IMR-90 (cell line): ENCODE measurements around the gene PIGM. TPM values are rescaled to one million over a fixed set of nuclear protein-coding genes. Genes with fewer than 3 reads are reported as not detected.

Experiments
- ATAC-seq: fragments of 200-7000 bp; cut with Tn5 transposase; 2 replicates; pipeline ENCODE4 v1.9.1; 2020; ENCODE audit warnings: low read depth, mild to moderate bottlenecking, moderate library complexity
- BruUV-seq: library from RNA; stranded (reverse); fragments of 400-500 nt; replicated peaks from 2 replicates; lab custom pipeline; 2021; lab: Mats Ljungman, UMichigan
- CTCF ChIA-PET: fragments of 300-600 bp; formaldehyde crosslinking; extraction: SDS; loops from one replicate; lab custom pipeline; 2021; ENCODE audit warnings: antibody characterized with exemption; lab: Yijun Ruan, JAX
- POLR2A ChIA-PET: fragments of 300-600 bp; sonication (Branson Sonifier 250); formaldehyde crosslinking; loops from one replicate; lab custom pipeline; 2022; ENCODE audit warnings: antibody characterized with exemption; ENCODE audit not compliant: unreplicated experiment; lab: Charles Lee
- DNase-seq: peaks from one replicate; pipeline ENCODE4 v3.0.0; 2013
- H2AFZ ChIP-seq: replicated peaks from 2 replicates; pipeline ENCODE3; 2013; ENCODE audit warnings: low read length, mild to moderate bottlenecking; ENCODE audit not compliant: poor library complexity
- H2AK5ac ChIP-seq: 2 replicates; pipeline ENCODE4 v1.6.1; 2013; ENCODE audit warnings: low read depth, low read length, inconsistent platforms
- H2AK9ac ChIP-seq: replicated peaks from 2 replicates; pipeline ENCODE3; 2013; ENCODE audit warnings: mild to moderate bottlenecking, low read depth, low read length, moderate library complexity; ENCODE audit not compliant: poor library complexity
- H2BK120ac ChIP-seq: 2 replicates; pipeline ENCODE4 v1.6.1; 2013; ENCODE audit warnings: low read depth, low read length, inconsistent platforms
- H2BK15ac ChIP-seq: 3 replicates; pipeline ENCODE4 v1.6.1; 2013; ENCODE audit warnings: low read depth, low read length, inconsistent platforms
- H2BK20ac ChIP-seq: 2 replicates; pipeline ENCODE4 v1.6.1; 2013; ENCODE audit warnings: low read depth, mild to moderate bottlenecking, inconsistent platforms, low read length, moderate library complexity
- H2BK5ac ChIP-seq: 2 replicates; pipeline ENCODE4 v1.6.1; 2013; ENCODE audit warnings: mild to moderate bottlenecking, low read depth, low read length, inconsistent platforms; ENCODE audit not compliant: poor library complexity, severe bottlenecking
- H3K14ac ChIP-seq: replicated peaks from 2 replicates; pipeline ENCODE4 v1.6.1; 2013; ENCODE audit warnings: low read depth, low read length, inconsistent platforms
- H3K18ac ChIP-seq: 2 replicates; pipeline ENCODE4 v1.6.1; 2013; ENCODE audit warnings: low read depth, low read length, control low read depth
- H3K23ac ChIP-seq: 2 replicates; pipeline ENCODE4 v1.6.1; 2013; ENCODE audit warnings: low read depth, low read length, inconsistent platforms
- H3K27ac ChIP-seq: 2 replicates; pipeline ENCODE4 v1.5.1; 2013; ENCODE audit warnings: mild to moderate bottlenecking, control low read depth, low read length; ENCODE audit not compliant: insufficient read depth
- H3K27me3 ChIP-seq: 2 replicates; pipeline ENCODE4 v1.6.1; 2013; ENCODE audit warnings: low read length; ENCODE audit not compliant: control insufficient read depth, insufficient read depth
- H3K36me3 ChIP-seq: 2 replicates; pipeline ENCODE4 v1.6.1; 2013; ENCODE audit warnings: low read length, mixed read lengths; ENCODE audit not compliant: control insufficient read depth, insufficient read depth
- H3K4ac ChIP-seq: 2 replicates; pipeline ENCODE4 v1.6.1; 2013; ENCODE audit warnings: low read depth, low read length, inconsistent platforms
- H3K4me1 ChIP-seq: 2 replicates; pipeline ENCODE4 v1.6.1; 2013; ENCODE audit warnings: low read length, mixed read lengths; ENCODE audit not compliant: control insufficient read depth, insufficient read depth
- H3K4me2 ChIP-seq: 2 replicates; pipeline ENCODE4 v1.6.1; 2013; ENCODE audit warnings: low read depth, mild to moderate bottlenecking, control low read depth, low read length, moderate library complexity
- H3K4me3 ChIP-seq: 2 replicates; pipeline ENCODE4 v1.5.1; 2013; ENCODE audit warnings: low read depth, mild to moderate bottlenecking, control low read depth, low read length, moderate library complexity; ENCODE audit not compliant: insufficient read depth
- H3K56ac ChIP-seq: 2 replicates; pipeline ENCODE4 v1.6.1; 2013; ENCODE audit warnings: low read length, inconsistent platforms; ENCODE audit not compliant: insufficient read depth; ENCODE audit errors: extremely low read depth
- H3K79me1 ChIP-seq, 2 experiments: 2 replicates each; pipeline ENCODE4 v1.6.1; 2013; ENCODE audit warnings: low read length in 2 of 2, inconsistent platforms in 1 of 2, low read depth in 1 of 2
- H3K9ac ChIP-seq: 2 replicates; pipeline ENCODE4 v1.6.1; 2013; ENCODE audit warnings: low read depth, low read length, control low read depth
- H3K9me1 ChIP-seq: 2 replicates; pipeline ENCODE4 v1.6.1; 2013; ENCODE audit warnings: low read length, inconsistent platforms; ENCODE audit not compliant: insufficient read depth
- H3K9me3 ChIP-seq: 2 replicates; pipeline ENCODE4 v1.6.1; 2013; ENCODE audit warnings: low read length; ENCODE audit not compliant: control insufficient read depth, insufficient read depth
- H4K20me1 ChIP-seq: 2 replicates; pipeline ENCODE4 v1.6.1; 2013; ENCODE audit warnings: low read length, inconsistent platforms; ENCODE audit not compliant: insufficient read depth
- H4K5ac ChIP-seq: 2 replicates; pipeline ENCODE4 v1.6.1; 2013; ENCODE audit warnings: mild to moderate bottlenecking, low read depth, low read length, control low read depth
- H4K8ac ChIP-seq, 2 experiments: 2 replicates each; pipeline ENCODE4 v1.6.1; 2013; ENCODE audit warnings: low read depth in 2 of 2, low read length in 2 of 2, control low read depth in 1 of 2, inconsistent platforms in 1 of 2
- H4K91ac ChIP-seq: 2 replicates; pipeline ENCODE4 v1.6.1; 2013; ENCODE audit warnings: low read depth, low read length, inconsistent platforms; ENCODE audit not compliant: insufficient read depth
- BHLHE40 ChIP-seq: fragments of 150-350 bp; IDR thresholded peaks from 2 replicates; pipeline ENCODE4 v1.6.1; 2016; ENCODE audit warnings: mild to moderate bottlenecking, low read depth, low read length
- CEBPB ChIP-seq: IDR thresholded peaks from 2 replicates; pipeline ENCODE4 v1.6.1; 2012; ENCODE audit warnings: low read depth, low read length, improper control_type of control experiment
- ELK1 ChIP-seq: fragments of 150-350 bp; IDR thresholded peaks from 2 replicates; pipeline ENCODE4 v1.6.1; 2016; ENCODE audit warnings: low read depth, mild to moderate bottlenecking, low read length, moderate library complexity, borderline replicate concordance
- FOS ChIP-seq: fragments of 150-350 bp; IDR thresholded peaks from 2 replicates; pipeline ENCODE4 v1.6.1; 2016; ENCODE audit warnings: low read depth, low read length
- MAFK ChIP-seq: IDR thresholded peaks from 2 replicates; pipeline ENCODE4 v1.6.1; 2012; ENCODE audit warnings: low read depth, low read length, improper control_type of control experiment
- MAZ ChIP-seq: IDR thresholded peaks from 2 replicates; pipeline ENCODE4 v1.6.1; 2012; ENCODE audit warnings: low read depth, mild to moderate bottlenecking, low read length, improper control_type of control experiment, moderate library complexity, borderline replicate concordance
- MXI1 ChIP-seq: IDR thresholded peaks from 2 replicates; pipeline ENCODE4 v1.6.1; 2012; ENCODE audit warnings: low read depth, mild to moderate bottlenecking, low read length, moderate library complexity, borderline replicate concordance
- NFE2L2 ChIP-seq: fragments of 150-350 bp; IDR thresholded peaks from 2 replicates; pipeline ENCODE4 v1.6.1; 2016; ENCODE audit warnings: low read depth, mild to moderate bottlenecking, low read length
- RCOR1 ChIP-seq: IDR thresholded peaks from 2 replicates; pipeline ENCODE4 v1.6.1; 2012; ENCODE audit warnings: mild to moderate bottlenecking, low read length, improper control_type of control experiment; ENCODE audit not compliant: insufficient replicate concordance
- RFX5 ChIP-seq: IDR thresholded peaks from 2 replicates; pipeline ENCODE4 v1.8.0; 2012; ENCODE audit warnings: low read depth, mild to moderate bottlenecking, low read length, moderate library complexity
- SMC3 ChIP-seq: fragments of 150-350 bp; IDR thresholded peaks from 2 replicates; pipeline ENCODE4 v1.6.1; 2016; ENCODE audit warnings: low read depth, mild to moderate bottlenecking, antibody characterized with exemption, low read length, moderate library complexity
- dilution Hi-C: fragments of 300-500 bp; cut with HindIII; formaldehyde crosslinking; loops from one replicate; pipeline ENCODE4 v1.14.3; 2018; ENCODE audit warnings: low sequenced_read_pairs; ENCODE audit not compliant: unreplicated experiment
- in situ Hi-C: fragments of 300-500 bp; cut with MboI; formaldehyde crosslinking; loops from 3 replicates; pipeline ENCODE4 v1.14.3; 2019; ENCODE audit warnings: low sequenced_read_pairs, inconsistent platforms, mixed read lengths
- intact Hi-C: fragments of 100-400 bp; cut with micrococcal nuclease; formaldehyde crosslinking; loops from 2 replicates; pipeline ENCODE4 v1.10.0; 2022
- polyA plus RNA-seq, 3 experiments: library from polyadenylated mRNA; depleted of rRNA; stranded (reverse); fragments of >200 nt; gene quantifications; 2 replicates each; pipeline ENCODE4 v1.2.3, GENCODE V29; 2012; ENCODE audit warnings: low replicate concordance in 1 of 3
- total RNA-seq: library from RNA; depleted of rRNA; stranded (reverse); fragments of >200 nt; gene quantifications from 2 replicates; pipeline ENCODE4 v1.2.3, GENCODE V29; 2012
- TF ChIP-seq, protein P1 (sequence below): conservative IDR thresholded peaks from 2 replicates; pipeline ENCODE4 v1.5.1; 2012; ENCODE audit warnings: mild to moderate bottlenecking, low read depth, low read length, improper control_type of control experiment
- TF ChIP-seq, protein P2 (sequence below): fragments of 150-350 bp; IDR thresholded peaks from 2 replicates; pipeline ENCODE4 v1.6.1; 2017; ENCODE audit warnings: mild to moderate bottlenecking, antibody characterized with exemption, low read length, low read depth

Gene PIGM
- total and polyA plus RNA-seq, 2 of the 4 experiments (the other 2 are of a cell fraction) = 2.9 TPM

DNA sequence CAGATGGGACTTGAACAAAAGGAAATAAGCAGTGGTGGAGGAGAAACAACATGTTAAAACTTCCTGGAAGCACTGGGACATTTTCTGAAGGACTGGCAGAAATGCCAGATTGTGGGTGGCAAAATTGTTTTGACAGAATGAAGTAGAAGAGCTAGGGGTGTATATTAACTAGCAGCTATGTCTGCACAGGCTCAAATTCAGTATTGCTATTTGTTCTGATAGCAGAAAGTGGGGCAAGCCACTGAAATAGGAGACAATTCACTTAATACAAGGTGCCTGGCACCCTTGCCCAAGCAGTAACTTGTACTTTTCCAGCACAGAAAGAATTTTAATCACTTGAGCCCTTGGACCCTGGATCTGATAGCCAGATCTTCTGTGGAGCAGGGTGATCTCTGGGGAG lies 11.8 kb upstream of the PIGM start:
- Histone ChIP-seq H3K27ac (no peak overlapping the region), H3K14ac (no peak overlapping the region), H3K36me3 (no peaks in the 10 kb centered on the region), H3K18ac (no peak overlapping the region), H4K8ac (no peak overlapping the region), H2AK5ac (no peak overlapping the region), H4K20me1 (no peaks in the 10 kb centered on the region), H2BK5ac (no peak overlapping the region), H2AFZ (no peak overlapping the region), H3K9me3 (no peaks in the 10 kb centered on the region), H3K4me3 (no peak overlapping the region), H3K4me2 (no peak overlapping the region), H3K4ac (no peak overlapping the region), H2BK20ac (no peak overlapping the region), H3K79me1 (no peaks in the 10 kb centered on the region), H3K56ac (no peak overlapping the region), H2BK120ac (no peak overlapping the region), H2BK15ac (no peak overlapping the region), H3K23ac (no peak overlapping the region), H3K27me3 (peaks cover 37% of the 10 kb centered on the region), H3K9me1 (no peaks in the 10 kb centered on the region), H4K91ac (no peak overlapping the region), H4K5ac (no peak overlapping the region), H2AK9ac (no peak overlapping the region), H3K9ac (no peak overlapping the region), H3K4me1 (no peaks in the 10 kb centered on the region)
- intact Hi-C loops = no loop called here
- CTCF ChIA-PET = interaction anchor here (1.4 kb wide), 1 partner anchor 13 kb away, joined by 3 read pairs; no protein-coding TSS in a partner anchor
- TF ChIP-seq, protein P1, sequence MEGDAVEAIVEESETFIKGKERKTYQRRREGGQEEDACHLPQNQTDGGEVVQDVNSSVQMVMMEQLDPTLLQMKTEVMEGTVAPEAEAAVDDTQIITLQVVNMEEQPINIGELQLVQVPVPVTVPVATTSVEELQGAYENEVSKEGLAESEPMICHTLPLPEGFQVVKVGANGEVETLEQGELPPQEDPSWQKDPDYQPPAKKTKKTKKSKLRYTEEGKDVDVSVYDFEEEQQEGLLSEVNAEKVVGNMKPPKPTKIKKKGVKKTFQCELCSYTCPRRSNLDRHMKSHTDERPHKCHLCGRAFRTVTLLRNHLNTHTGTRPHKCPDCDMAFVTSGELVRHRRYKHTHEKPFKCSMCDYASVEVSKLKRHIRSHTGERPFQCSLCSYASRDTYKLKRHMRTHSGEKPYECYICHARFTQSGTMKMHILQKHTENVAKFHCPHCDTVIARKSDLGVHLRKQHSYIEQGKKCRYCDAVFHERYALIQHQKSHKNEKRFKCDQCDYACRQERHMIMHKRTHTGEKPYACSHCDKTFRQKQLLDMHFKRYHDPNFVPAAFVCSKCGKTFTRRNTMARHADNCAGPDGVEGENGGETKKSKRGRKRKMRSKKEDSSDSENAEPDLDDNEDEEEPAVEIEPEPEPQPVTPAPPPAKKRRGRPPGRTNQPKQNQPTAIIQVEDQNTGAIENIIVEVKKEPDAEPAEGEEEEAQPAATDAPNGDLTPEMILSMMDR = no peak
- no peak for TF ChIP-seq MAZ
- TF ChIP-seq MXI1 = no peak
- TF ChIP-seq, protein P2, sequence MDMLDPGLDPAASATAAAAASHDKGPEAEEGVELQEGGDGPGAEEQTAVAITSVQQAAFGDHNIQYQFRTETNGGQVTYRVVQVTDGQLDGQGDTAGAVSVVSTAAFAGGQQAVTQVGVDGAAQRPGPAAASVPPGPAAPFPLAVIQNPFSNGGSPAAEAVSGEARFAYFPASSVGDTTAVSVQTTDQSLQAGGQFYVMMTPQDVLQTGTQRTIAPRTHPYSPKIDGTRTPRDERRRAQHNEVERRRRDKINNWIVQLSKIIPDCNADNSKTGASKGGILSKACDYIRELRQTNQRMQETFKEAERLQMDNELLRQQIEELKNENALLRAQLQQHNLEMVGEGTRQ = no peak
- no peak for TF ChIP-seq SMC3
- no peak for TF ChIP-seq RCOR1
- TF ChIP-seq ELK1 = no peak
- no peak for TF ChIP-seq CEBPB
- TF ChIP-seq NFE2L2 = no peak
- TF ChIP-seq FOS = no peak
- TF ChIP-seq MAFK = no peak
- TF ChIP-seq RFX5 = no peak
- TF ChIP-seq BHLHE40 = no peak
- dilution Hi-C loops = no loop called here
- no TSS peak for BruUV-seq
- DNase-seq = no peak
- ATAC-seq = no peak
- POLR2A ChIA-PET = no interaction called here
- in situ Hi-C loops = no loop called here
